CD4-positive, alpha-beta T cell (primary cell): Measurements from ENCODE around the gene HSF2BP. TPM values are rescaled to one million over a fixed set of nuclear protein-coding genes. Genes with fewer than 3 reads are reported as not detected.

Source experiments
- ATAC-seq: fragments of 200-7000 bp; cut with Tn5 transposase; one replicate; pipeline ENCODE4 v1.10.0; 2022; ENCODE audit warnings: mild to moderate bottlenecking; ENCODE audit not compliant: poor library complexity
- CTCF ChIA-PET: fragments of 350-600 bp; sonication (Branson Sonifier 250); formaldehyde crosslinking; loops from one replicate; lab custom pipeline; 2021; ENCODE audit warnings: antibody characterized with exemption, inconsistent platforms; lab: Charles Lee
- POLR2A ChIA-PET: fragments of 350-600 bp; sonication (Branson Sonifier 250); formaldehyde crosslinking; loops from one replicate; lab custom pipeline; 2021; ENCODE audit warnings: antibody characterized with exemption, inconsistent platforms; lab: Charles Lee
- DNase-seq, 14 experiments: peaks; one replicate each; pipeline ENCODE4 v3.0.0-alpha.2; 2013 to 2020; ENCODE audit warnings: mixed read lengths in 2 of 14
- H3K27ac ChIP-seq, 2 donors: one replicate each; pipeline versions ENCODE4 v1.5.1 to v1.7.0; 2013; ENCODE audit warnings: low read length in 2 of 2, low read depth in 1 of 2, mild to moderate bottlenecking in 1 of 2
- H3K27me3 ChIP-seq, 2 experiments: 1 replicate in 1 of 2; 2 replicates in 1 of 2; pipeline versions ENCODE4 v1.6.1 to v1.7.0; 2013; ENCODE audit warnings: low read length in 2 of 2, control low read depth in 1 of 2, mild to moderate bottlenecking in 1 of 2, moderate library complexity in 1 of 2; ENCODE audit not compliant: insufficient read depth in 2 of 2, control insufficient read depth in 1 of 2
- H3K36me3 ChIP-seq: one replicate; pipeline ENCODE4 v1.6.1; 2013; ENCODE audit warnings: low read length, control low read depth; ENCODE audit not compliant: insufficient read depth
- H3K4me1 ChIP-seq: one replicate; pipeline ENCODE4 v1.6.1; 2013; ENCODE audit warnings: low read length, control low read depth; ENCODE audit not compliant: insufficient read depth
- H3K4me3 ChIP-seq: one replicate; pipeline ENCODE4 v1.5.1; 2013; ENCODE audit warnings: mild to moderate bottlenecking, low read length, moderate library complexity
- H3K9me3 ChIP-seq, 2 experiments: 1 replicate in 1 of 2; 2 replicates in 1 of 2; pipeline versions ENCODE4 v1.6.1 to v1.7.0; 2013; ENCODE audit warnings: low read length in 2 of 2, mild to moderate bottlenecking in 2 of 2, control low read depth in 1 of 2, moderate library complexity in 1 of 2; ENCODE audit not compliant: control insufficient read depth in 1 of 2, insufficient read depth in 1 of 2
- H3K27ac Mint-ChIP-seq: one replicate; pipeline ENCODE4 v1.8.0; 2020; ENCODE audit warnings: mixed read lengths
- H3K27me3 Mint-ChIP-seq: one replicate; pipeline ENCODE4 v1.8.0; 2021; ENCODE audit warnings: mixed read lengths
- H3K36me3 Mint-ChIP-seq: one replicate; pipeline ENCODE4 v1.8.0; 2021; ENCODE audit warnings: low read depth, mixed read lengths
- H3K4me1 Mint-ChIP-seq: one replicate; pipeline ENCODE4 v1.8.0; 2021; ENCODE audit warnings: low read depth, mixed read lengths
- H3K4me3 Mint-ChIP-seq: one replicate; pipeline ENCODE4 v1.8.0; 2020; ENCODE audit warnings: mild to moderate bottlenecking, mixed read lengths
- H3K9me3 Mint-ChIP-seq: one replicate; pipeline ENCODE4 v1.8.0; 2020; ENCODE audit warnings: mixed read lengths
- CTCF ChIP-seq: fragments of 200-600 bp; IDR thresholded peaks from one replicate; pipeline ENCODE4 v1.8.0; 2022; ENCODE audit warnings: antibody characterized with exemption, mild to moderate bottlenecking
- intact Hi-C, 2 experiments: fragments of 100-400 bp; cut with DNase I in 1 of 2; cut with micrococcal nuclease in 1 of 2; formaldehyde crosslinking; loops; one replicate each; pipeline versions ENCODE4 v1.15.1 to v1.9.0; 2023 to 2025; cut with DNase I, micrococcal nuclease
- total RNA-seq, 174 experiments: library from RNA in 2 of 174; stranded (reverse) in 2 of 174; gene quantifications; one replicate each; pipeline ENCODE4 v1.2.3 and lab custom pipeline; 2021 to 2026

Gene HSF2BP
- total RNA-seq, 2 experiments from 2014 or later, result 0.59 to 0.93 TPM

GRCh38 chr21:43697758-43698643, 38.7 kb upstream of the HSF2BP start:
- CTCF ChIA-PET, result no interaction called here
- H3K4me1 Mint-ChIP-seq, result peaks cover 11% of the 10 kb centered on the region

GRCh38 chr21:43696214-43696613, 36.9 kb upstream of the HSF2BP start:
- H3K4me3 Mint-ChIP-seq, result no peak overlapping the region
- peaks cover 58% of the 10 kb centered on the region for H3K36me3 Mint-ChIP-seq
- Histone ChIP-seq H3K27ac (no peak overlapping the region), H3K9me3 (peaks cover 0 to 3% of the 10 kb centered on the region in 2 experiments), H3K27me3 (no peaks in the 10 kb centered on the region), H3K36me3 (peaks cover 43% of the 10 kb centered on the region), H3K4me1 (peaks cover 4% of the 10 kb centered on the region), H3K4me3 (no peak overlapping the region)
- intact Hi-C loops, result no loop called here
- H3K4me1 Mint-ChIP-seq, result peaks cover 7% of the 10 kb centered on the region
- TF ChIP-seq CTCF, result no peak
- no peak overlapping the region for H3K27ac Mint-ChIP-seq
- ATAC-seq (no peak), DNase-seq (no peak)
- no peaks in the 10 kb centered on the region for H3K27me3 Mint-ChIP-seq
- ChIA-PET POLR2A (no interaction called here), CTCF (no interaction called here)
- H3K9me3 Mint-ChIP-seq, result peaks cover 2% of the 10 kb centered on the region

More at GRCh38 chr21:43697758-43698643, 38.7 kb upstream of the HSF2BP start:
- peaks cover 45% of the 10 kb centered on the region for H3K36me3 Mint-ChIP-seq
- no peak for TF ChIP-seq CTCF
- ATAC-seq (peak; percentile 82), DNase-seq (peak in 3 of 14 experiments; percentile 9 to 50 (median 35))
- Histone ChIP-seq H3K36me3 (peaks cover 26% of the 10 kb centered on the region), H3K4me3 (no peak overlapping the region), H3K4me1 (peaks cover 18% of the 10 kb centered on the region), H3K9me3 (peaks cover 0 to 3% of the 10 kb centered on the region in 2 experiments), H3K27me3 (no peaks in the 10 kb centered on the region), H3K27ac (no peak overlapping the region)
- H3K9me3 Mint-ChIP-seq, result peaks cover 2% of the 10 kb centered on the region
- intact Hi-C loops, result no loop called here
- no peaks in the 10 kb centered on the region for H3K27me3 Mint-ChIP-seq
- POLR2A ChIA-PET, result interaction anchor here (0.6 kb wide), 2 partner anchors 20 to 1238 kb away, joined by 3 to 6 read pairs; no protein-coding TSS in a partner anchor
- no peak overlapping the region for H3K27ac Mint-ChIP-seq
- no peak overlapping the region for H3K4me3 Mint-ChIP-seq

- no peaks in the 10 kb centered on the region for H3K4me1 ChIP-seq
- DNase-seq, result no peak
- H3K36me3 ChIP-seq, result peaks cover 60% of the 10 kb centered on the region
- ChIA-PET CTCF (interaction anchor here (1.2 kb wide), 1 partner anchor 19 kb away, joined by 3 read pairs; no protein-coding TSS in a partner anchor), POLR2A (no interaction called here)
- H3K27me3 ChIP-seq, result no peaks in the 10 kb centered on the region
- Mint-ChIP-seq H3K36me3 (peaks cover 75% of the 10 kb centered on the region), H3K4me3 (no peak overlapping the region), H3K9me3 (peaks cover 2% of the 10 kb centered on the region), H3K4me1 (peaks cover 7% of the 10 kb centered on the region), H3K27ac (no peak overlapping the region), H3K27me3 (no peaks in the 10 kb centered on the region)
- TF ChIP-seq CTCF, result no peak
- no peak overlapping the region for H3K27ac ChIP-seq
- peaks cover 0 to 3% of the 10 kb centered on the region in 2 experiments for H3K9me3 ChIP-seq
- ATAC-seq, result no peak
- no peak overlapping the region for H3K4me3 ChIP-seq
- intact Hi-C loops, result no loop called here
Measured at GRCh38 chr21:43694437-43695079, 35.3 kb upstream of the HSF2BP start.
